Ovary (tissue), 3 donors: ENCODE measurements around the gene PI4KB.

Experiments used
- CTCF ChIP-seq, 3 donors: fragments of 450-650 bp in 2 of 3; fragments of 200-600 bp in 1 of 3; IDR thresholded peaks; one replicate each; pipeline versions ENCODE4 v1.5.1 to v1.8.0; 2016 to 2022; ENCODE audit warnings: antibody characterized with exemption in 3 of 3, mild to moderate bottlenecking in 1 of 3
- EP300 ChIP-seq: sonication (generic); formaldehyde crosslinking; IDR thresholded peaks from one replicate; pipeline ENCODE4 v1.6.1; 2017; ENCODE audit warnings: antibody characterized with exemption
- POLR2A ChIP-seq: fragments of 450-650 bp; IDR thresholded peaks from one replicate; pipeline ENCODE4 v1.6.1; 2017; ENCODE audit warnings: antibody characterized with exemption, mild to moderate bottlenecking, moderate library complexity
- donor health status: DM: no; HTN: no; CAD: no.

DNA sequence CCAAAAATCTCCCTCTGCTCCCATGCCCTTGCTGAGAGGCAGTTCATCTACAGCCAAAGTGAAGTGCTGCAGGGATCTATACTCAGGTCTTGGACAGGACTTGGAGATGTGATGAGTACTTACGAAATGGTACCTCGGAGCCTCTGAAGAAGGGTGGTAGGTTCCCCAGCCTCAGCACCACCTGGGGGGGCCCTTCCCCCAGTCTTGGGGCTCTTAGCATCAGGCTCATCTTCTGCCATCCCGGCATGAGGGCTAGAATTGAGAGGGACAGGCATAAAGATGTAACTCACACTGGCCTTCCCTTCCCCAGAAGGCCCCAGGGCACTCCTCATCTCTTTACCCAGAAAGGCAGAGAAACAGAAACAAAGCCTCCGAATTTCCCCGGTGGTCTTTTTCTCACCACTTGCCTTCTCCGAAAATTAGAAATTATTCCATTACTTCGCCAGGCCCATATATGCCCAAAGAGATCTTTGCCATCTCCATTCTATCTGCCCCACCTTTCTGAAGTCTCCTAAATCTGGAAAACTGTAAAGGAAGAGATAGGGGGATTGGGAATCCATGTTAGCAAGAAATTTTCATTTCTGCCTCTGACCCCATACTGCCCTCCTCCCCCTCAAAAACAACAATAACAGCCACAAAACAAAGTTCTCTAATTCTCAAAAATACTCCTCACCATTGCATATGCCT lies 19.0 kb upstream of the PI4KB start:
- TF ChIP-seq CTCF (IDR thresholded peaks at IDR 0.05) = no peak
- no peak for TF ChIP-seq EP300
- no peak for TF ChIP-seq POLR2A
